Mesenchymal stem cell (in vitro differentiated cells and primary cell): ENCODE results near the gene UNC80.

Experiments
- DNase-seq: peaks from one replicate; pipeline ENCODE4 v3.0.0-alpha.2; 2013
- H2AFZ ChIP-seq: one replicate; pipeline ENCODE4 v1.6.1; 2013; ENCODE audit warnings: low read depth, mild to moderate bottlenecking, control low read depth, inconsistent platforms, low read length, moderate library complexity
- H2AK5ac ChIP-seq: 2 replicates; pipeline ENCODE4 v1.6.1; 2013; ENCODE audit warnings: low read length, moderate library complexity, mild to moderate bottlenecking, inconsistent platforms; ENCODE audit not compliant: severe bottlenecking
- H2BK120ac ChIP-seq: one replicate; pipeline ENCODE4 v1.6.1; 2013; ENCODE audit warnings: low read depth, mild to moderate bottlenecking, inconsistent platforms, low read length, moderate library complexity
- H2BK12ac ChIP-seq, 2 experiments: one replicate each; pipeline ENCODE4 v1.6.1; 2013; ENCODE audit warnings: inconsistent platforms in 2 of 2, low read length in 2 of 2, mild to moderate bottlenecking in 2 of 2, moderate library complexity in 2 of 2, control low read depth in 1 of 2
- H2BK15ac ChIP-seq: one replicate; pipeline ENCODE4 v1.6.1; 2013; ENCODE audit warnings: mild to moderate bottlenecking, low read depth, inconsistent platforms; ENCODE audit not compliant: poor library complexity, severe bottlenecking
- H2BK5ac ChIP-seq: 2 replicates; pipeline ENCODE4 v1.6.1; 2013; ENCODE audit warnings: low read depth, mild to moderate bottlenecking, low read length, control low read depth, inconsistent platforms; ENCODE audit not compliant: poor library complexity, severe bottlenecking
- H3K14ac ChIP-seq, 2 experiments: one replicate each; pipeline ENCODE4 v1.6.1; 2013; ENCODE audit warnings: inconsistent platforms in 2 of 2, low read length in 2 of 2, control low read depth in 1 of 2, mild to moderate bottlenecking in 1 of 2, moderate library complexity in 1 of 2
- H3K18ac ChIP-seq, 2 experiments: one replicate each; pipeline ENCODE4 v1.6.1; 2013; ENCODE audit warnings: inconsistent platforms in 2 of 2, low read length in 2 of 2, control low read depth in 1 of 2, low read depth in 1 of 2, mild to moderate bottlenecking in 1 of 2
- H3K23ac ChIP-seq, 2 experiments: one replicate each; pipeline ENCODE4 v1.6.1; 2013; ENCODE audit warnings: inconsistent platforms in 2 of 2, low read length in 2 of 2, mild to moderate bottlenecking in 2 of 2, moderate library complexity in 2 of 2, control low read depth in 1 of 2
- H3K27ac ChIP-seq: 2 replicates; pipeline ENCODE4 v1.5.1; 2013; ENCODE audit warnings: mild to moderate bottlenecking, moderate library complexity, low read length, control low read depth, inconsistent platforms; ENCODE audit not compliant: poor library complexity, severe bottlenecking
- H3K27me3 ChIP-seq, 2 experiments: 2 replicates each; pipeline versions ENCODE4 v1.6.1 to v1.7.0; 2013; ENCODE audit warnings: low read length in 2 of 2, mild to moderate bottlenecking in 2 of 2, moderate library complexity in 2 of 2, control low read depth in 1 of 2, inconsistent platforms in 1 of 2; ENCODE audit not compliant: control insufficient read depth in 1 of 2, insufficient read depth in 1 of 2
- H3K36me3 ChIP-seq, 2 experiments: 2 replicates each; pipeline versions ENCODE4 v1.6.1 to v1.7.0; 2013; ENCODE audit warnings: low read length in 2 of 2, control low read depth in 1 of 2, inconsistent platforms in 1 of 2, low read depth in 1 of 2, mild to moderate bottlenecking in 1 of 2; ENCODE audit not compliant: insufficient read depth in 2 of 2, control insufficient read depth in 1 of 2
- H3K4ac ChIP-seq, 2 experiments: one replicate each; pipeline ENCODE4 v1.6.1; 2013; ENCODE audit warnings: inconsistent platforms in 2 of 2, low read length in 2 of 2, mild to moderate bottlenecking in 2 of 2, moderate library complexity in 2 of 2, control low read depth in 1 of 2, low read depth in 1 of 2
- H3K4me1 ChIP-seq: 2 replicates; pipeline ENCODE4 v1.6.1; 2013; ENCODE audit warnings: low read depth, low read length, control low read depth; ENCODE audit not compliant: control insufficient read depth, insufficient read depth
- H3K4me2 ChIP-seq: 2 replicates; pipeline ENCODE4 v1.6.1; 2013; ENCODE audit warnings: low read length, mild to moderate bottlenecking, inconsistent platforms; ENCODE audit not compliant: poor library complexity, severe bottlenecking
- H3K4me3 ChIP-seq, 2 experiments: 2 replicates each; pipeline versions ENCODE4 v1.5.1 to v1.7.0; 2013; ENCODE audit warnings: low read length in 2 of 2, mild to moderate bottlenecking in 2 of 2, control low read depth in 1 of 2, low read depth in 1 of 2; ENCODE audit not compliant: insufficient read depth in 1 of 2
- H3K79me1 ChIP-seq: replicated peaks from 2 replicates; pipeline ENCODE4 v1.6.1; 2013; ENCODE audit warnings: mild to moderate bottlenecking, control low read depth, low read length, inconsistent platforms; ENCODE audit not compliant: poor library complexity, severe bottlenecking
- H3K9ac ChIP-seq: 2 replicates; pipeline ENCODE4 v1.7.0; 2013; ENCODE audit warnings: mild to moderate bottlenecking, low read length, moderate library complexity
- H3K9me3 ChIP-seq: 2 replicates; pipeline ENCODE4 v1.7.0; 2013; ENCODE audit warnings: mild to moderate bottlenecking, low read length; ENCODE audit not compliant: control insufficient read depth
- H4K8ac ChIP-seq: one replicate; pipeline ENCODE4 v1.6.1; 2013; ENCODE audit warnings: inconsistent platforms, mild to moderate bottlenecking, low read length, moderate library complexity
- H4K91ac ChIP-seq: one replicate; pipeline ENCODE4 v1.6.1; 2013; ENCODE audit warnings: mild to moderate bottlenecking, low read length, inconsistent platforms
- WGBS: methylation state at CpG from one replicate; pipeline ENCODE4 v1.1.7; 2013; ENCODE audit warnings: mixed read lengths; 5-methylcytosine and 5-hydroxymethylcytosine counted together

The UNC80 gene

DNA sequence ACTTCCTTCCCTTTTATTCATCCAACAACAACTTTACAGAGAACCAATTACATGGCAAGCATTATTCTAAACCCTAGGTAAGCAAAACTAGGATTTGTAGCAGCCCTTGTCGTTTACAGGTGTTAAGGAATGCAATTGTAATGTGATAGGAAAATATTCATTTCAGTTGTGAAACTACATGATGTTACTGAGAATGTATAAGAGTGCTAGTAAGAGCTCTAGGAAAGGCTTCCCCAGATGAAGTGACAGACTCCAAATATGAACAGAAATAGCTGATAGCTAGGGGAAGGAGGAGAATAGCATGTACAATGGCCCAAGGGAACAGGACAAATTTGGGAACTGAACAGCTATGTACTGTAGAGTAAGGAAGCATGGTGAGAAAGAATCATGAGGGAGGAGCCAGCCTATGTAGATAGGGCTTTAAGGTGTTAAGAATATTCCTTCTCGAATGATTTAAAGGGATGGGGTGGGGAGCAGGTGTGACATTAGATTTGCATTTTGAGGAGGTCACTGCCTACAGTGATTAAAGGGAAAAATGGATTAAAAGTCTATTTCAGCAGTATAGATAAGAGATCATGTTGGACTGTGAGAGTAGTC, 262.6 kb downstream of the UNC80 start:
- no peak overlapping the region for H2BK12ac ChIP-seq
- no peak overlapping the region for H3K27ac ChIP-seq
- no peak overlapping the region for H3K18ac ChIP-seq
- H3K4me3 ChIP-seq = no peak overlapping the region
- H3K4me1 ChIP-seq = no peaks in the 10 kb centered on the region
- 97% methylated on average over 2 of the region's 2 CpGs for WGBS
- H3K14ac ChIP-seq = no peak overlapping the region
- no peak for DNase-seq
- no peak overlapping the region for H3K9ac ChIP-seq
- no peak overlapping the region for H3K23ac ChIP-seq
- no peaks in the 10 kb centered on the region for H3K27me3 ChIP-seq
- no peak overlapping the region for H2BK120ac ChIP-seq
- H4K91ac ChIP-seq = no peak overlapping the region
- H3K79me1 ChIP-seq = no peaks in the 10 kb centered on the region
- no peak overlapping the region for H2BK5ac ChIP-seq
- peaks cover 2 to 10% of the 10 kb centered on the region in 2 experiments for H3K36me3 ChIP-seq
- H2AFZ ChIP-seq = no peak overlapping the region
- H3K4me2 ChIP-seq = no peak overlapping the region
- no peak overlapping the region for H2BK15ac ChIP-seq
- H3K9me3 ChIP-seq = no peaks in the 10 kb centered on the region
- no peak overlapping the region for H4K8ac ChIP-seq
- no peak overlapping the region for H2AK5ac ChIP-seq
- no peak overlapping the region for H3K4ac ChIP-seq

GRCh38 chr2:210035679-210036078, 264.0 kb downstream of the UNC80 start:
- Histone ChIP-seq H3K27ac (no peak overlapping the region), H3K23ac (no peak overlapping the region), H2BK12ac (no peak overlapping the region), H2BK15ac (no peak overlapping the region), H3K4me2 (no peak overlapping the region), H3K14ac (no peak overlapping the region), H3K4ac (no peak overlapping the region), H3K27me3 (no peaks in the 10 kb centered on the region), H4K91ac (no peak overlapping the region), H3K4me1 (no peaks in the 10 kb centered on the region), H3K36me3 (peaks cover 2 to 9% of the 10 kb centered on the region in 2 experiments), H2AFZ (no peak overlapping the region), H4K8ac (no peak overlapping the region), H3K18ac (no peak overlapping the region), H3K9me3 (no peaks in the 10 kb centered on the region), H2AK5ac (no peak overlapping the region), H3K4me3 (no peak overlapping the region), H2BK120ac (no peak overlapping the region), H3K9ac (no peak overlapping the region), H2BK5ac (no peak overlapping the region), H3K79me1 (no peaks in the 10 kb centered on the region)
- 98% methylated on average over 3 of the region's 4 CpGs for WGBS
- no peak for DNase-seq

DNA sequence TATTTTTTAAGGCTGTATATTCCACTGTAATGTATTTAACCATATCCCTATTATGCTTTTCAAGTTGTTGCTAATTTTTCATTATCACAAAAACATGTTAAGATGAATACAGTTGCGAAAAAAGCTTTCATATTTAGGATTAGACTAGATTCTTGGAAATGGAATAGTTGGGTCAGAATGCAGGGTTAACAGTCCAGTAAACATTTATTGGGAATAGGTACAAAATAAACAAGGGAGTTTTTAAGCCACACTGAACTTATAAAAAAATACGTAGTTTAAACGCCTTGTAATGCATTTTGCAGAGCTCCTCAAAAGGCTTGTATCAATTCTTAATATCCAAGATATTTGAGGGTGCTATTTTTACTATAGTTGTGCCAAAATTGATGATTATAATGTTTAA, 266.4 kb downstream of the UNC80 start:
- H2BK12ac ChIP-seq = no peak overlapping the region
- H3K18ac ChIP-seq = no peak overlapping the region
- H4K91ac ChIP-seq = no peak overlapping the region
- H3K23ac ChIP-seq = no peak overlapping the region
- no peaks in the 10 kb centered on the region for H3K79me1 ChIP-seq
- H2AK5ac ChIP-seq = no peak overlapping the region
- no peak overlapping the region for H2AFZ ChIP-seq
- no peaks in the 10 kb centered on the region for H3K4me1 ChIP-seq
- H2BK5ac ChIP-seq = no peak overlapping the region
- H3K4me3 ChIP-seq = no peak overlapping the region
- no peaks in the 10 kb centered on the region for H3K9me3 ChIP-seq
- DNase-seq = no peak
- 100% methylated on average over 1 of the region's 3 CpGs for WGBS
- no peak overlapping the region for H3K27ac ChIP-seq
- no peak overlapping the region for H3K4me2 ChIP-seq
- no peak overlapping the region for H3K14ac ChIP-seq
- no peak overlapping the region for H3K9ac ChIP-seq
- H2BK120ac ChIP-seq = no peak overlapping the region
- H3K27me3 ChIP-seq = no peaks in the 10 kb centered on the region
- no peak overlapping the region for H2BK15ac ChIP-seq
- no peak overlapping the region for H3K4ac ChIP-seq
- peaks cover 2 to 12% of the 10 kb centered on the region in 2 experiments for H3K36me3 ChIP-seq
- H4K8ac ChIP-seq = no peak overlapping the region

DNA sequence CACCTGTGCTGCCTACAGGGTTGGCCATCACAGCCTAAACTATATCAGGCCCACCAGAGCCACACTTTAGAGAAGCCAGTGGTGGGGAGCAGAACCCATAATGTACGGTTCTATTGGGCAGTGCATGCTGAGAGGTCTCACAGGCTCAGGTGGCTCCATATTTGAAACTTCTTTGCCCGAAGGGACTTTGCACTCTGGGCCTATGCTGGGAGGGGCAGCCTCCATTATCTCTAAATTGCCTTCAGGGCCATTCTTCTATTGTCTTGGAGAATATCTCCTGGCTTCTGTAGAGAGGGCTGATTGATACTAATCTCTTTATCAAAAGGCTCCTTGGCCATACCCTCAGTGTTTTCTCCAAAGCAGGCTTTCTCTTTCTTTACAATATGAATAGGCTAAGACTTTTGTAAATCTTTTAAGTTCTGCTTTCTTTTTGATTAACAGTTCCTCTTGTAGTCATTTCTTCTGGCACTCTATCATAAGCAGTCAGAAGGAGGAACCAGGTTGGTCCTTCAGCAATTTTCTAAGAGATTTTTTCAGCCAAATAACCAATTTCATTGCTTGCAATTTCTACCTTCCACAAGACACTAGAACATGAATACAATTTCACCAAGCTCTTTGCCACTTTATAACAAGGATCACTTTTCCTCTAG, 275.3 kb downstream of the UNC80 start:
- Histone ChIP-seq H3K4me2 (no peak overlapping the region), H3K23ac (peak overlapping the region in 1 of 2 experiments; percentile 59), H2BK12ac (no peak overlapping the region), H4K8ac (no peak overlapping the region), H3K9ac (no peak overlapping the region), H3K4me3 (no peak overlapping the region), H3K4ac (no peak overlapping the region), H3K27me3 (no peaks in the 10 kb centered on the region), H2BK15ac (no peak overlapping the region), H4K91ac (no peak overlapping the region), H2BK120ac (no peak overlapping the region), H3K36me3 (peaks cover 5 to 6% of the 10 kb centered on the region in 2 experiments), H3K4me1 (no peaks in the 10 kb centered on the region), H2AFZ (no peak overlapping the region), H2BK5ac (no peak overlapping the region), H3K27ac (no peak overlapping the region), H3K14ac (no peak overlapping the region), H3K79me1 (no peaks in the 10 kb centered on the region), H3K9me3 (no peaks in the 10 kb centered on the region), H2AK5ac (no peak overlapping the region), H3K18ac (no peak overlapping the region)
- no peak for DNase-seq
- WGBS = 100% methylated on average over 2 of the region's 2 CpGs
